IMR-90 (cell line): Measurements from ENCODE around the gene UNK. TPM values are rescaled to one million over a fixed set of nuclear protein-coding genes. Genes with fewer than 3 reads are reported as not detected.
A peak's percentile ranks its signal among the peaks of the same experiment; 100 is the strongest.

Experiments
- ATAC-seq: fragments of 200-7000 bp; cut with Tn5 transposase; 2 replicates; pipeline ENCODE4 v1.9.1; 2020; ENCODE audit warnings: low read depth, mild to moderate bottlenecking, moderate library complexity
- BruUV-seq: library from RNA; stranded (reverse); fragments of 400-500 nt; replicated peaks from 2 replicates; lab custom pipeline; 2021; lab: Mats Ljungman, UMichigan
- CTCF ChIA-PET: fragments of 300-600 bp; formaldehyde crosslinking; extraction: SDS; loops from one replicate; lab custom pipeline; 2021; ENCODE audit warnings: antibody characterized with exemption; lab: Yijun Ruan, JAX
- POLR2A ChIA-PET: fragments of 300-600 bp; sonication (Branson Sonifier 250); formaldehyde crosslinking; loops from one replicate; lab custom pipeline; 2022; ENCODE audit warnings: antibody characterized with exemption; ENCODE audit not compliant: unreplicated experiment; lab: Charles Lee
- DNase-seq: peaks from one replicate; pipeline ENCODE4 v3.0.0; 2013
- H2AFZ ChIP-seq: replicated peaks from 2 replicates; pipeline ENCODE3; 2013; ENCODE audit warnings: low read length, mild to moderate bottlenecking; ENCODE audit not compliant: poor library complexity
- H2AK5ac ChIP-seq: 2 replicates; pipeline ENCODE4 v1.6.1; 2013; ENCODE audit warnings: low read depth, low read length, inconsistent platforms
- H2AK9ac ChIP-seq: replicated peaks from 2 replicates; pipeline ENCODE3; 2013; ENCODE audit warnings: mild to moderate bottlenecking, low read depth, low read length, moderate library complexity; ENCODE audit not compliant: poor library complexity
- H2BK120ac ChIP-seq: 2 replicates; pipeline ENCODE4 v1.6.1; 2013; ENCODE audit warnings: low read depth, low read length, inconsistent platforms
- H2BK15ac ChIP-seq: 3 replicates; pipeline ENCODE4 v1.6.1; 2013; ENCODE audit warnings: low read depth, low read length, inconsistent platforms
- H2BK20ac ChIP-seq: 2 replicates; pipeline ENCODE4 v1.6.1; 2013; ENCODE audit warnings: low read depth, mild to moderate bottlenecking, inconsistent platforms, low read length, moderate library complexity
- H2BK5ac ChIP-seq: 2 replicates; pipeline ENCODE4 v1.6.1; 2013; ENCODE audit warnings: mild to moderate bottlenecking, low read depth, low read length, inconsistent platforms; ENCODE audit not compliant: poor library complexity, severe bottlenecking
- H3K14ac ChIP-seq: replicated peaks from 2 replicates; pipeline ENCODE4 v1.6.1; 2013; ENCODE audit warnings: low read depth, low read length, inconsistent platforms
- H3K18ac ChIP-seq: 2 replicates; pipeline ENCODE4 v1.6.1; 2013; ENCODE audit warnings: low read depth, low read length, control low read depth
- H3K23ac ChIP-seq: 2 replicates; pipeline ENCODE4 v1.6.1; 2013; ENCODE audit warnings: low read depth, low read length, inconsistent platforms
- H3K27ac ChIP-seq: 2 replicates; pipeline ENCODE4 v1.5.1; 2013; ENCODE audit warnings: mild to moderate bottlenecking, control low read depth, low read length; ENCODE audit not compliant: insufficient read depth
- H3K27me3 ChIP-seq: 2 replicates; pipeline ENCODE4 v1.6.1; 2013; ENCODE audit warnings: low read length; ENCODE audit not compliant: control insufficient read depth, insufficient read depth
- H3K36me3 ChIP-seq: 2 replicates; pipeline ENCODE4 v1.6.1; 2013; ENCODE audit warnings: low read length, mixed read lengths; ENCODE audit not compliant: control insufficient read depth, insufficient read depth
- H3K4ac ChIP-seq: 2 replicates; pipeline ENCODE4 v1.6.1; 2013; ENCODE audit warnings: low read depth, low read length, inconsistent platforms
- H3K4me1 ChIP-seq: 2 replicates; pipeline ENCODE4 v1.6.1; 2013; ENCODE audit warnings: low read length, mixed read lengths; ENCODE audit not compliant: control insufficient read depth, insufficient read depth
- H3K4me2 ChIP-seq: 2 replicates; pipeline ENCODE4 v1.6.1; 2013; ENCODE audit warnings: low read depth, mild to moderate bottlenecking, control low read depth, low read length, moderate library complexity
- H3K4me3 ChIP-seq: 2 replicates; pipeline ENCODE4 v1.5.1; 2013; ENCODE audit warnings: low read depth, mild to moderate bottlenecking, control low read depth, low read length, moderate library complexity; ENCODE audit not compliant: insufficient read depth
- H3K56ac ChIP-seq: 2 replicates; pipeline ENCODE4 v1.6.1; 2013; ENCODE audit warnings: low read length, inconsistent platforms; ENCODE audit not compliant: insufficient read depth; ENCODE audit errors: extremely low read depth
- H3K79me1 ChIP-seq, 2 experiments: 2 replicates each; pipeline ENCODE4 v1.6.1; 2013; ENCODE audit warnings: low read length in 2 of 2, inconsistent platforms in 1 of 2, low read depth in 1 of 2
- H3K9ac ChIP-seq: 2 replicates; pipeline ENCODE4 v1.6.1; 2013; ENCODE audit warnings: low read depth, low read length, control low read depth
- H3K9me1 ChIP-seq: 2 replicates; pipeline ENCODE4 v1.6.1; 2013; ENCODE audit warnings: low read length, inconsistent platforms; ENCODE audit not compliant: insufficient read depth
- H3K9me3 ChIP-seq: 2 replicates; pipeline ENCODE4 v1.6.1; 2013; ENCODE audit warnings: low read length; ENCODE audit not compliant: control insufficient read depth, insufficient read depth
- H4K20me1 ChIP-seq: 2 replicates; pipeline ENCODE4 v1.6.1; 2013; ENCODE audit warnings: low read length, inconsistent platforms; ENCODE audit not compliant: insufficient read depth
- H4K5ac ChIP-seq: 2 replicates; pipeline ENCODE4 v1.6.1; 2013; ENCODE audit warnings: mild to moderate bottlenecking, low read depth, low read length, control low read depth
- H4K8ac ChIP-seq, 2 experiments: 2 replicates each; pipeline ENCODE4 v1.6.1; 2013; ENCODE audit warnings: low read depth in 2 of 2, low read length in 2 of 2, control low read depth in 1 of 2, inconsistent platforms in 1 of 2
- H4K91ac ChIP-seq: 2 replicates; pipeline ENCODE4 v1.6.1; 2013; ENCODE audit warnings: low read depth, low read length, inconsistent platforms; ENCODE audit not compliant: insufficient read depth
- CEBPB ChIP-seq: IDR thresholded peaks from 2 replicates; pipeline ENCODE4 v1.6.1; 2012; ENCODE audit warnings: low read depth, low read length, improper control_type of control experiment
- CHD1 ChIP-seq: IDR thresholded peaks from 2 replicates; pipeline ENCODE4 v1.6.1; 2012; ENCODE audit warnings: low read depth, low read length, improper control_type of control experiment
- FOS ChIP-seq: fragments of 150-350 bp; IDR thresholded peaks from 2 replicates; pipeline ENCODE4 v1.6.1; 2016; ENCODE audit warnings: low read depth, low read length
- MAFK ChIP-seq: IDR thresholded peaks from 2 replicates; pipeline ENCODE4 v1.6.1; 2012; ENCODE audit warnings: low read depth, low read length, improper control_type of control experiment
- MAZ ChIP-seq: IDR thresholded peaks from 2 replicates; pipeline ENCODE4 v1.6.1; 2012; ENCODE audit warnings: low read depth, mild to moderate bottlenecking, low read length, improper control_type of control experiment, moderate library complexity, borderline replicate concordance
- MXI1 ChIP-seq: IDR thresholded peaks from 2 replicates; pipeline ENCODE4 v1.6.1; 2012; ENCODE audit warnings: low read depth, mild to moderate bottlenecking, low read length, moderate library complexity, borderline replicate concordance
- NFE2L2 ChIP-seq: fragments of 150-350 bp; IDR thresholded peaks from 2 replicates; pipeline ENCODE4 v1.6.1; 2016; ENCODE audit warnings: low read depth, mild to moderate bottlenecking, low read length
- POLR2A ChIP-seq: IDR thresholded peaks from 2 replicates; pipeline ENCODE4 v1.6.1; 2012; ENCODE audit warnings: mild to moderate bottlenecking, low read depth, low read length
- RAD21 ChIP-seq: IDR thresholded peaks from 2 replicates; pipeline ENCODE4 v1.6.1; 2012; ENCODE audit warnings: low read length, improper control_type of control experiment
- RCOR1 ChIP-seq: IDR thresholded peaks from 2 replicates; pipeline ENCODE4 v1.6.1; 2012; ENCODE audit warnings: mild to moderate bottlenecking, low read length, improper control_type of control experiment; ENCODE audit not compliant: insufficient replicate concordance
- SMC3 ChIP-seq: fragments of 150-350 bp; IDR thresholded peaks from 2 replicates; pipeline ENCODE4 v1.6.1; 2016; ENCODE audit warnings: low read depth, mild to moderate bottlenecking, antibody characterized with exemption, low read length, moderate library complexity
- WGBS, 2 experiments: methylation state at CpG; one replicate each; pipeline versions ENCODE4 v1.1.5 to v1.1.7; 2013; ENCODE audit warnings: missing lambda C conversion rate in 2 of 2; ENCODE audit not compliant: insufficient read length in 1 of 2; ENCODE audit errors: extremely low coverage in 2 of 2; 5-methylcytosine and 5-hydroxymethylcytosine counted together
- dilution Hi-C: fragments of 300-500 bp; cut with HindIII; formaldehyde crosslinking; loops from one replicate; pipeline ENCODE4 v1.14.3; 2018; ENCODE audit warnings: low sequenced_read_pairs; ENCODE audit not compliant: unreplicated experiment
- in situ Hi-C: fragments of 300-500 bp; cut with MboI; formaldehyde crosslinking; loops from 3 replicates; pipeline ENCODE4 v1.14.3; 2019; ENCODE audit warnings: low sequenced_read_pairs, inconsistent platforms, mixed read lengths
- intact Hi-C: fragments of 100-400 bp; cut with micrococcal nuclease; formaldehyde crosslinking; loops from 2 replicates; pipeline ENCODE4 v1.10.0; 2022
- polyA plus RNA-seq, 3 experiments: library from polyadenylated mRNA; depleted of rRNA; stranded (reverse); fragments of >200 nt; gene quantifications; 2 replicates each; pipeline ENCODE4 v1.2.3, GENCODE V29; 2012; ENCODE audit warnings: low replicate concordance in 1 of 3
- total RNA-seq: library from RNA; depleted of rRNA; stranded (reverse); fragments of >200 nt; gene quantifications from 2 replicates; pipeline ENCODE4 v1.2.3, GENCODE V29; 2012
- TF ChIP-seq, protein P1 (sequence below): fragments of 150-350 bp; IDR thresholded peaks from 2 replicates; pipeline ENCODE4 v1.6.1; 2016; ENCODE audit warnings: low read depth, mild to moderate bottlenecking, low read length, moderate library complexity, borderline replicate concordance
- TF ChIP-seq, protein P2 (sequence below): conservative IDR thresholded peaks from 2 replicates; pipeline ENCODE4 v1.5.1; 2012; ENCODE audit warnings: mild to moderate bottlenecking, low read depth, low read length, improper control_type of control experiment
- TF ChIP-seq, protein P3 (sequence below): fragments of 150-350 bp; IDR thresholded peaks from 2 replicates; pipeline ENCODE4 v1.6.1; 2017; ENCODE audit warnings: mild to moderate bottlenecking, antibody characterized with exemption, low read length, low read depth

The UNK gene
- total and polyA plus RNA-seq, 2 of the 4 experiments (the other 2 are of a cell fraction) = 15.4 to 17.3 TPM

DNA sequence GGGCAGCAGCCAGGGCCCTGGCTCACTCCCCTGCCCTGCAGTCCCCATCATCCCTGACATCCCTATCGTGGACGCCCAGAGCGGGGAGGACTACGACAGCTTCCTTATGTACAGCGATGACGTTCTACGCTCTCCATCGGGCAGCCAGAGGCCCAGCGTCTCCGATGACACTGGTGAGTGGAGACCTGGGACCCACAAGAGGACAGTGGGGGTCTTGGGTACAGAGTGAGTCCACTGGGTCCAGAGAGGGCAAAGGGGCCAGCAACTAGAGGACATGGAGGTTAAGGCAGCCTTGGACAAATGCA is 32.2 kb upstream of the UNK start:
- Histone ChIP-seq H3K56ac (no peak overlapping the region), H2BK5ac (no peak overlapping the region), H2BK20ac (no peak overlapping the region), H3K9ac (no peak overlapping the region), H3K4me3 (no peak overlapping the region), H3K79me1 (no peaks in the 10 kb centered on the region), H2BK120ac (no peak overlapping the region), H3K18ac (no peak overlapping the region), H3K4me1 (peaks cover 6% of the 10 kb centered on the region), H4K5ac (no peak overlapping the region), H3K9me1 (0 out of 2 replicates have a peak, but pooled peaks cover 3% of the 10 kb centered on the region), H2BK15ac (no peak overlapping the region), H2AFZ (peak overlapping the region; percentile 32), H3K36me3 (no peaks in the 10 kb centered on the region), H4K8ac (no peak overlapping the region), H3K27me3 (no peaks in the 10 kb centered on the region; the same call in 1 of the 2 replicates), H2AK5ac (no peak overlapping the region), H4K20me1 (no peaks in the 10 kb centered on the region), H3K9me3 (no peaks in the 10 kb centered on the region), H3K14ac (no peak overlapping the region), H3K4me2 (no peak overlapping the region), H3K23ac (no peak overlapping the region), H4K91ac (no peak overlapping the region), H3K4ac (no peak overlapping the region), H2AK9ac (peak overlapping the region; percentile 78), H3K27ac (no peak overlapping the region)
- ATAC-seq = no peak
- CTCF ChIA-PET = no interaction called here
- TF ChIP-seq CEBPB (no peak), RAD21 (no peak), SMC3 (no peak), NFE2L2 (no peak), MAZ (no peak), MAFK (no peak), MXI1 (no peak), RCOR1 (no peak), CHD1 (no peak), FOS (no peak), POLR2A (no peak)
- TF ChIP-seq, protein P1, sequence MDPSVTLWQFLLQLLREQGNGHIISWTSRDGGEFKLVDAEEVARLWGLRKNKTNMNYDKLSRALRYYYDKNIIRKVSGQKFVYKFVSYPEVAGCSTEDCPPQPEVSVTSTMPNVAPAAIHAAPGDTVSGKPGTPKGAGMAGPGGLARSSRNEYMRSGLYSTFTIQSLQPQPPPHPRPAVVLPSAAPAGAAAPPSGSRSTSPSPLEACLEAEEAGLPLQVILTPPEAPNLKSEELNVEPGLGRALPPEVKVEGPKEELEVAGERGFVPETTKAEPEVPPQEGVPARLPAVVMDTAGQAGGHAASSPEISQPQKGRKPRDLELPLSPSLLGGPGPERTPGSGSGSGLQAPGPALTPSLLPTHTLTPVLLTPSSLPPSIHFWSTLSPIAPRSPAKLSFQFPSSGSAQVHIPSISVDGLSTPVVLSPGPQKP = no peak
- TF ChIP-seq, protein P2, sequence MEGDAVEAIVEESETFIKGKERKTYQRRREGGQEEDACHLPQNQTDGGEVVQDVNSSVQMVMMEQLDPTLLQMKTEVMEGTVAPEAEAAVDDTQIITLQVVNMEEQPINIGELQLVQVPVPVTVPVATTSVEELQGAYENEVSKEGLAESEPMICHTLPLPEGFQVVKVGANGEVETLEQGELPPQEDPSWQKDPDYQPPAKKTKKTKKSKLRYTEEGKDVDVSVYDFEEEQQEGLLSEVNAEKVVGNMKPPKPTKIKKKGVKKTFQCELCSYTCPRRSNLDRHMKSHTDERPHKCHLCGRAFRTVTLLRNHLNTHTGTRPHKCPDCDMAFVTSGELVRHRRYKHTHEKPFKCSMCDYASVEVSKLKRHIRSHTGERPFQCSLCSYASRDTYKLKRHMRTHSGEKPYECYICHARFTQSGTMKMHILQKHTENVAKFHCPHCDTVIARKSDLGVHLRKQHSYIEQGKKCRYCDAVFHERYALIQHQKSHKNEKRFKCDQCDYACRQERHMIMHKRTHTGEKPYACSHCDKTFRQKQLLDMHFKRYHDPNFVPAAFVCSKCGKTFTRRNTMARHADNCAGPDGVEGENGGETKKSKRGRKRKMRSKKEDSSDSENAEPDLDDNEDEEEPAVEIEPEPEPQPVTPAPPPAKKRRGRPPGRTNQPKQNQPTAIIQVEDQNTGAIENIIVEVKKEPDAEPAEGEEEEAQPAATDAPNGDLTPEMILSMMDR = no peak
- TF ChIP-seq, protein P3, sequence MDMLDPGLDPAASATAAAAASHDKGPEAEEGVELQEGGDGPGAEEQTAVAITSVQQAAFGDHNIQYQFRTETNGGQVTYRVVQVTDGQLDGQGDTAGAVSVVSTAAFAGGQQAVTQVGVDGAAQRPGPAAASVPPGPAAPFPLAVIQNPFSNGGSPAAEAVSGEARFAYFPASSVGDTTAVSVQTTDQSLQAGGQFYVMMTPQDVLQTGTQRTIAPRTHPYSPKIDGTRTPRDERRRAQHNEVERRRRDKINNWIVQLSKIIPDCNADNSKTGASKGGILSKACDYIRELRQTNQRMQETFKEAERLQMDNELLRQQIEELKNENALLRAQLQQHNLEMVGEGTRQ = no peak
- in situ Hi-C loops (no loop called here), dilution Hi-C loops (no loop called here), intact Hi-C loops (no loop called here)
- DNase-seq = no peak
- POLR2A ChIA-PET = no interaction called here
- BruUV-seq = no TSS peak
- WGBS, 2 experiments = 88% methylated on average over 5 of the region's 10 CpGs; no CpG with 5 or more reads in 1 of the 2 experiments
